Measurements from ENCODE around the gene CDHR3. TPM values are rescaled to one million over a fixed set of nuclear protein-coding genes. Genes with fewer than 3 reads are reported as not detected.
A peak's percentile ranks its signal among the peaks of the same experiment; 100 is the strongest.

CDHR3 gene
- total RNA-seq, 2 experiments from 2014 or later: 0.42 to 2.8 TPM

DNA sequence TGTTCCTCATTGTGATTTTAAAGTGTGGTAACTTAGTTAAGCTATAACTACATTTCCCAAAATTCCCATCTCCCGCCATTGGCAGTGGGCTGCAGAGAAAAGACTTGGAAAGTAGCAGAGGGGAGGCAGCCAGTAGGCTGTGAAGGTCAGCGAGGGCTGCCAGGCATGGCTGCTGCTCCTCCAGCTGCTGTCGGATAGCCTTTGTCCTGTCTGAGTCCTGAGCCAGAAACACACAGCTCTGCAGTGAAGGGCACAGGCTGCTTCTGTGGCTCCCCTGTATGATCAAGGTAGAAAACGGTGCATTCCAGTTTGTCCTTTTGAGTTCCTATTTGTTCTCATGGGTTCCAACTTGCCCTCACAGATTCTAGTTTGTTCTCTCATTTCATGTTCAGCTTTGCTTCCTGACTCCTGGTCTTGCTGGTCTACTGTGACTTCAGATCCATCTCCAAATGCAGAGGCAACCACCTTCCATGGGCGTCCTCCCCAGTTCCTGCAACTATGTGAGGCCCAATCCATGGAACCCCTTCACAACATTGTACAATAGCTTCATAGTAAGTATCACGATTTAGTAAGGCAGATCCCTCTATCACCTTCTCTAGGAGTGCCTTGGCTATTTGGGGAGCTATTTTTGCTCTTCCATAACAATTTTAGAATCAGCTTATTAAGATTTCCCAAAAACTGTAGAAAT, 117.4 kb downstream of the CDHR3 start:
- peak overlapping the region; percentile 15; the same call in 1 of the 2 replicates for H2AFZ ChIP-seq (ENCODE audit: low read length)
- H3K79me2 ChIP-seq (ENCODE audit: insufficient read depth, low read depth, low read length): no peaks in the 10 kb centered on the region
- BruUV-seq (replicated peaks): no TSS peak
- peaks cover 8% of the 10 kb centered on the region for H3K36me3 ChIP-seq (ENCODE audit: insufficient read depth, low read length)
- H3K4me1 ChIP-seq (ENCODE audit: insufficient read depth, low read length, poor library complexity, severe bottlenecking): peaks cover 84% of the 10 kb centered on the region
- intact Hi-C loops (cut with micrococcal nuclease; ENCODE audit: unreplicated experiment): no loop called here
- POLR2A ChIA-PET: interaction anchor here (0.6 to 8.1 kb wide), 12 partner anchors 9 to 822 kb away, joined by 3 to 135 read pairs (median 5); no protein-coding TSS in a partner anchor
- H3K9me3 ChIP-seq (ENCODE audit: low read length): peaks cover 17% of the 10 kb centered on the region; the same call in 1 of the 2 replicates
- H3K27ac ChIP-seq (ENCODE audit: low read depth, low read length, poor library complexity, severe bottlenecking): no peak overlapping the region
- TF ChIP-seq EZH2phosphoT487 (IDR thresholded peaks at IDR 0.05; ENCODE audit: borderline replicate concordance, low read depth, low read length): no peak
- TF ChIP-seq, protein P1, sequence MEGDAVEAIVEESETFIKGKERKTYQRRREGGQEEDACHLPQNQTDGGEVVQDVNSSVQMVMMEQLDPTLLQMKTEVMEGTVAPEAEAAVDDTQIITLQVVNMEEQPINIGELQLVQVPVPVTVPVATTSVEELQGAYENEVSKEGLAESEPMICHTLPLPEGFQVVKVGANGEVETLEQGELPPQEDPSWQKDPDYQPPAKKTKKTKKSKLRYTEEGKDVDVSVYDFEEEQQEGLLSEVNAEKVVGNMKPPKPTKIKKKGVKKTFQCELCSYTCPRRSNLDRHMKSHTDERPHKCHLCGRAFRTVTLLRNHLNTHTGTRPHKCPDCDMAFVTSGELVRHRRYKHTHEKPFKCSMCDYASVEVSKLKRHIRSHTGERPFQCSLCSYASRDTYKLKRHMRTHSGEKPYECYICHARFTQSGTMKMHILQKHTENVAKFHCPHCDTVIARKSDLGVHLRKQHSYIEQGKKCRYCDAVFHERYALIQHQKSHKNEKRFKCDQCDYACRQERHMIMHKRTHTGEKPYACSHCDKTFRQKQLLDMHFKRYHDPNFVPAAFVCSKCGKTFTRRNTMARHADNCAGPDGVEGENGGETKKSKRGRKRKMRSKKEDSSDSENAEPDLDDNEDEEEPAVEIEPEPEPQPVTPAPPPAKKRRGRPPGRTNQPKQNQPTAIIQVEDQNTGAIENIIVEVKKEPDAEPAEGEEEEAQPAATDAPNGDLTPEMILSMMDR (conservative IDR thresholded peaks at IDR 0.05; ENCODE audit: low read length): no peak
- H4K20me1 ChIP-seq (ENCODE audit: insufficient read depth, low read length): no peaks in the 10 kb centered on the region
- no peaks in the 10 kb centered on the region for H3K9me2 ChIP-seq (ENCODE audit: insufficient read depth, low read length)
- CTCF ChIA-PET (ENCODE audit: unreplicated experiment): no interaction called here
- H3K4me3 ChIP-seq (ENCODE audit: low read depth, low read length, poor library complexity, severe bottlenecking): no peak overlapping the region
- peak overlapping the region; percentile 25; the same call in 1 of the 2 replicates for H3K4me2 ChIP-seq (ENCODE audit: low read length)
- DNase-seq (ENCODE audit: low spot score): no peak

DNA sequence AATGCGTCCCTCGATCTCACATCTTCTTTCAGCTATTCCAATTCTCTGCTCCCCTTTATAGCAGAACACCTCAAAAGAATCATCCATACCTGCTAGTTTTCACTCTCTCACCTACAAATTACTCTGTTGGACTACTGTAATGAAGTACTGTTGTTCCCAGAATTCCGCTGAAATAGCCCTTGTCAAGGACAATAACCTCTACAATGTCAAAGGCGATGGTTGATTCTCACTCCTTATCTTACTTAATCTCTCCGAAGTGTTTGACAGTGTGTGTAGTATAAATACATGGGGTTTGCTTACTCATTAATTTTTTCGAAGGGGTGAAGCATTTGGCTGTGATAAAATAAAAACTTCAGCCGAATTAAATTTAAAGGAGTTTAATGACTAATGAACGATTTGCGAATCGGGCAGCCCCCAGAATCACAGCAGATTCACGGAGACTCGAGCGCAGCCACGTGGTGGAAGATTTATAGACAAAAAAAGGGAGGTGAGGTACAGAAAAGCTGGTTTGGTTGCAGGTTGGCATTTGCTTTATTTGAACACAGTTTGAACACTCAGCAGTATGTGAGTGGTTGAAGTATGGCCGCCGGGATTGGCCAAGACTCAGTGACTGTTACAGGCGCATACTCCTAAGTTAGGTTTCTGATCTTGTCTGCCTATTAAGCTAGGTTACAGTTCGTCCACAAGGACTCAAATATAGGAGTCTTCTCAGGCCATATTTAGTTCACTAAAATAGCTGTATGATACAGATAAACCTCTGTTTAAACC, 119.2 kb downstream of the CDHR3 start:
- peak overlapping the region; percentile 28; the same call in 1 of the 2 replicates for H3K4me2 ChIP-seq (ENCODE audit: low read length)
- H2AFZ ChIP-seq (ENCODE audit: low read length): no peak overlapping the region
- no peak for DNase-seq (ENCODE audit: low spot score)
- TF ChIP-seq, protein P1 (conservative IDR thresholded peaks at IDR 0.05; ENCODE audit: low read length): no peak
- TF ChIP-seq EZH2phosphoT487 (IDR thresholded peaks at IDR 0.05; ENCODE audit: borderline replicate concordance, low read depth, low read length): no peak
- no peaks in the 10 kb centered on the region for H4K20me1 ChIP-seq (ENCODE audit: insufficient read depth, low read length)
- ChIA-PET CTCF (ENCODE audit: unreplicated experiment) (interaction anchor here (0.8 kb wide), 1 partner anchor 9 kb away, joined by 3 read pairs; no protein-coding TSS in a partner anchor), POLR2A (interaction anchor here (0.6 to 8.1 kb wide), 6 partner anchors 11 to 186 kb away, joined by 3 to 135 read pairs (median 6); no protein-coding TSS in a partner anchor)
- no peaks in the 10 kb centered on the region for H3K79me2 ChIP-seq (ENCODE audit: insufficient read depth, low read depth, low read length)
- peaks cover 23% of the 10 kb centered on the region; the same call in 1 of the 2 replicates for H3K9me3 ChIP-seq (ENCODE audit: low read length)
- H3K27ac ChIP-seq (ENCODE audit: low read depth, low read length, poor library complexity, severe bottlenecking): peak overlapping the region; percentile 10
- intact Hi-C loops (cut with micrococcal nuclease; ENCODE audit: unreplicated experiment): no loop called here
- peaks cover 74% of the 10 kb centered on the region for H3K4me1 ChIP-seq (ENCODE audit: insufficient read depth, low read length, poor library complexity, severe bottlenecking)
- peaks cover 21% of the 10 kb centered on the region for H3K36me3 ChIP-seq (ENCODE audit: insufficient read depth, low read length)
- no peak overlapping the region for H3K4me3 ChIP-seq (ENCODE audit: low read depth, low read length, poor library complexity, severe bottlenecking)
- BruUV-seq (replicated peaks): no TSS peak
- no peaks in the 10 kb centered on the region for H3K9me2 ChIP-seq (ENCODE audit: insufficient read depth, low read length)

Other genes with a start within 250 kb of the CDHR3 start
- not detected in 2 replicates for gene ATXN7L1, start 86.7 kb upstream of the CDHR3 start, total RNA-seq (2014; rRNA removed; shearing (Covaris generic))
- 0.59 and 0.68 TPM in 2 replicates for gene ATXN7L1, start 86.7 kb upstream of the CDHR3 start, total RNA-seq (2022)
- gene SYPL1, start 149.0 kb downstream of the CDHR3 start, total RNA-seq (2014; rRNA removed; shearing (Covaris generic)): 30.4 and 34.1 TPM in 2 replicates
- gene SYPL1, start 149.0 kb downstream of the CDHR3 start, total RNA-seq (2022): 112 and 118 TPM in 2 replicates

All from OCI-LY7 (cell line).